Globus pallidus (tissue), 1 donor: Measurements from ENCODE around the gene ARHGAP15.

Experiments used
- DNase-seq: peaks from one replicate; pipeline ENCODE4 v3.0.0-alpha.2; 2015; ENCODE audit warnings: low spot score

Gene ARHGAP15

GRCh38 chr2:143726151-143726845, 597.1 kb downstream of the ARHGAP15 start:
- no peak for DNase-seq

DNA sequence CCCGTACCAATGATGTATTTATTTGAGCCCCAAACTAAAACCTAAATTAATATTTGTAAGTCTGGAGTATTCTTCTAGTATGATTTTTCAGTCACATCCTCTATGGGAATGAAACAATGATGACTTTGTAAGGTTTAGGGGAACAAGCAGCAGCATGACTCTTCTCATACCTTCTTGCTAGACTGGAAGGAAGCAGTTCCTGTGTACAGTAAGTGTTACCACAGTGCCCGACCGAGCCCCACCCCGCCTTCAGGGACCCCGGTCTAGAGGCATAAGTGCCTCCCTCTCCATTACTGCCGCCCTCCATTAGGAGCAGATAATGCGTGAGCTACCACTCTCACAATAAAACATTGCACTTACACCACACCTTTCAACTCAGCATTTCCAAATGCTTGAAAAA, 599.3 kb downstream of the ARHGAP15 start:
- no peak for DNase-seq

DNA sequence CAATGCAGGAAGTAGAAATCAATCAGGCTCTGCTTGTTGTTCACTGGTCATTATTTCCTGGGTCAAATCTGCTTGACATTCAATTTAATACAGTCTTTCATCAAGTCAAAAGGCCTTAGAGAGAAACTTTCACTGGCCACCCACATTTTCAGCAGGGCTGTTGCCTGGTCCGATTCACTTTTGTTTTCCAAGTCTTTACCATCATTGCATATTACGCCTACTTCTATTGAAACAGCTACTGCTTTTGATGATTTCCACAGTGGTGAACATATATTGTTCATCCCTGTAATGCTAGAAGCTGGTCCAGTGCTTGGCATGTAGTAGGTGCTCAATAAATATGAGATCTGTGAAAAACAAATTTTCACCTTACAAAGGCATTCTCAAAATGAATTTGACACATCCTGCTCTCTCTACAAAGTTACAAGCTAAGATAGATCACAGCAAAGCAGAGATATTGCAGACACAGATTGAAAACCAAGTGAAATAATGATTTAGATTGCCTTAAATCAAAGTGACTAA, 600.1 kb downstream of the ARHGAP15 start:
- DNase-seq, result no peak

DNA sequence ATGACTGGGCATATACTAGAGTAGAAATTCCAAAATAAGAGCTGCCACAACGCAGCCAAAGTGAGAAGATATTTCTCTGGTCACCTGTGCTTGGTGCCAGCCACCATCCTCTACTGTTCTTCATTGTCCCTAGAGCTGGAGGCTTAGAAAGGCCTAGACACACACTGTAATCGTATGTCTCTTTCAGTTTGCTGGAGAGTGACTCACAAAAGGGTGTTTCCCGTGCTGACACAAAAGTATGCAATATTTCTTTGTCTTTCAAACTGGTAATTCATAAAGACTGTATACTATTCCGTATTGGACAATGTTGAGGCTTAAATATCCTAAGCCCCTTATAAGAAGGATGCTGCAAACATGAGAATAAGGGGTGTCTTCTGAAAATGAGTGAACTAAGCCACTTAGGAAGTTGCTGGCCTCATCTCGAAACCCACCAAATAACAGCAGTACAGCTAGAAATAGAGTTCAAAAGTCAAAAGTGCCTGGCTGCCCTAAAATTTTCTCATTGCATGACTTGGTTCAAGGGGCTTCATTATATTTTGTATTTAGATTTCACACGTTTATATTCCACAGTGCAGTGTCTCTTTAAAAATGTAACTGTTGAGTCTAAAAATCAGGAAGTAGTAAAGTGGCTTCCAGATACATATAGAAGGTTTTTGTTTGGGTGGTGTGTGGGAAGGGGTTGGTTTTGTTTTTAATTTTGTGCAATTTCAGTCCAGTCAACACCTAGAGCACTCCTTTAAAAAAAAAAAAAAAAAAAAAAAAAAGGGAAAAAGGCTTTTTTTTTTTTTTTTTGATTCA, 601.1 kb downstream of the ARHGAP15 start:
- DNase-seq, result no peak

- no peak for DNase-seq
Observed at GRCh38 chr2:143730953-143731260, 601.7 kb downstream of the ARHGAP15 start.

DNA sequence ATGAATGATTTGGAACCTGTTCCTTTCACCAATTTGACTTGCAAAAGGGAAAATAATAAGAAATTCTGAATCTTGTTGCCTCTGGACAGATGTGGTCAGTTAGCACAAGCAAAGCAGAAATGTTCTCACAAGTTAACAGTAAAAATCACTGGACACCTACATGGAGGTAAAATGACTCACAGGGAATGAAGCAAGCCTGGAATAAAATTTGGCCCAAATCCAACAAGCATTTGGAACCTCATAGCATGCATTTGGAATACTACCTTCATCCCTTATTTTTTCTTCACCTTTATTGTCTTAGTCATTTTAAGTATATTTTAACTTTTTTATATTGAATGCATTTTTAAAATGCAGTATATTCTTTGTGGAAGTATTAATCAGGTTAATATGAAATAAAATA, 602.9 kb downstream of the ARHGAP15 start:
- no peak for DNase-seq

DNA sequence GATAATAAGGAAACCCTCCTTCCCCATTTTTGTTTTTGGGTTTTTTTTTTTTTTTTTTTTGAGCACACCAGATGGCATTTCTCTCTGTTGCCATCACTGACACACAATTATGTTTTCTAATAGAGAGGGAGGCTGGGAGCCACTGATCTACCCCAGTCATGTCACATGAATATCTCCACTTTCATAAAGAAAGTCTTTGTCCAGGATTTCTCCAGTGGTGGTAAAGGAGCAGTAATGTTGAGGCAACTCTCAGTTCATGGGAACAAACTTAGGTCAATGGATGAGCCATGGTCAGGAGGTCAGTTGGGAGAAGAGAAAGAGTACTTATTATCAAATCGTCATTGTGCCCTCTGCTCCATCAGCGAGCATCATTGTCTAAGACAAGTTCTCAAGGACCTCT, 603.7 kb downstream of the ARHGAP15 start:
- peak; percentile 34 for DNase-seq

DNA sequence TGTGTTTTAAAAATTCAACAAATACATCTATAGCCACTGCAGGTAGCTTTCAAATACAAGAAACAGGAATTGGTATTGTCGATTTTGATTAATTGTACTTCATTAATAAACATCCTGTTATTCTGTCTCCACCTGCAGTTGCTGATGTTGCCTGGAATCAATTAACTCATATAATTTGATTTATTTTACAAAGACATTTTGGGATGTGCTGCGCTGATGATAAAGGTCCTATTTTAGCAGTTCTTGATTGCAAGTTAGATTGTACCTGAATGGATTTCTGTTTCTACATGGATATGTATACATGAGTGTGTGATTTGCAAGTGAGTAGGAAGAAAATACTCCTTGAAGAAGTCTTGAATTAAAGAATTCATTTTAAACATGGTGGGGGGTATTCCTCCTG, 605.3 kb downstream of the ARHGAP15 start:
- no peak for DNase-seq

DNA sequence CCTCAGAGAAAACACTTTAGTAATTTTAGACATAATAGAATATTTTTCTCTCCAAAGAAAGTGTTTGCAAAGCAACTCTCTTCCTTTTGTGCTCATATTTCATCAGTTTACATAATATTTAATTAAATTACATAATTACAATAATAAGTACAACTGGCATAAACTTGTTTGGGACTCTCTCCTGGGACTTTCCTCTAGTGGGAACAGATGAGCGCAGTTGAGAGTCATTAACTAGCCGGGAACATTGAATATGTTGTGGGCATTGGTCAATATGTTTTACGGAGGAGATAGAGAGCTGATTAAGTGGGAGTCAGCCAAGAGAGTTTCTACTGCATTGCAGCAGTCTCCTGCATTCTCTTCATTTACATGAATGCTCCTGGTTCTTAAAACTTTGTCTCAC, 607.7 kb downstream of the ARHGAP15 start:
- DNase-seq, result no peak

GRCh38 chr2:143740431-143740830, 611.2 kb downstream of the ARHGAP15 start:
- no peak for DNase-seq

DNA sequence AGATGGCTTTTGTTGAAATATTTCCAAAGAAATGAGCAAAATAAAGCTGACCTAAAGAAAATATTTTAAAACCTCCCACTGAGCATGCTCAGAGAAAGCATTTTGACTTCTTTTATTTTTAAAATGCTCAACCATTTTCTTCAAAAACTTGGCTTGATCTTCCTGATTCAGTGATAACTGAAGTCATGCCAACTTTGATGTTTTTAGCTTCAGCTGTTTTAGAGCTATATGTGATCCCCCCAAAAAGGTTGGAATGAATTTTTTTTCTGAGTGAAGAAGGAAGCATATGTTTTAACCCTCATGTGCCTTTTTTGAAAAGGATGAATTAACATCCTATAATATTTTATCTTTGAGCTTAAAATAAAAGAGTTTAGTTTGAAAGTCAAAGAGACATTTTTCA, 612.0 kb downstream of the ARHGAP15 start:
- DNase-seq, result no peak

- DNase-seq, result no peak
Observed at GRCh38 chr2:143742581-143742980, 613.4 kb downstream of the ARHGAP15 start.

DNA sequence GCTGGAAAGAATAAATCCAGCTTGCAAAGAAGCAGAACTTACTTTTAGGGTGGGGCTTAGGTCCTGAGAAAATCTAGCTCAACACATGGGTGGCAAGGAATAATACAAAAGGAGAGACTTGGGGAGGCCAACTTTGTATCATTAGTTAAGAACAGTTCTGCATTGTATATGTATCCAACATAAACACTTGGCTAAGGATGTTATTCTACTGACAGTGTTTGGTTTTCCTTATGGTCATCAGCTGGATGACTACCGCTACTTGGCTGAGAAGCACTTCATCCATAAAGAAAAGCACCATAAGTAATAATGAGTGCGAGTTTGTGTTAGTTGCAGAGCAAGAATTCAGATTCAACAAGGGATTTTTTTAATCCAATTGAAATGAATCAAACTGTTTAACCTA, 614.9 kb downstream of the ARHGAP15 start:
- DNase-seq, result no peak

- DNase-seq, result no peak
Observed at GRCh38 chr2:143745060-143745459, 615.8 kb downstream of the ARHGAP15 start.

- no peak for DNase-seq
Observed at GRCh38 chr2:143754742-143755141, 625.5 kb downstream of the ARHGAP15 start.

DNA sequence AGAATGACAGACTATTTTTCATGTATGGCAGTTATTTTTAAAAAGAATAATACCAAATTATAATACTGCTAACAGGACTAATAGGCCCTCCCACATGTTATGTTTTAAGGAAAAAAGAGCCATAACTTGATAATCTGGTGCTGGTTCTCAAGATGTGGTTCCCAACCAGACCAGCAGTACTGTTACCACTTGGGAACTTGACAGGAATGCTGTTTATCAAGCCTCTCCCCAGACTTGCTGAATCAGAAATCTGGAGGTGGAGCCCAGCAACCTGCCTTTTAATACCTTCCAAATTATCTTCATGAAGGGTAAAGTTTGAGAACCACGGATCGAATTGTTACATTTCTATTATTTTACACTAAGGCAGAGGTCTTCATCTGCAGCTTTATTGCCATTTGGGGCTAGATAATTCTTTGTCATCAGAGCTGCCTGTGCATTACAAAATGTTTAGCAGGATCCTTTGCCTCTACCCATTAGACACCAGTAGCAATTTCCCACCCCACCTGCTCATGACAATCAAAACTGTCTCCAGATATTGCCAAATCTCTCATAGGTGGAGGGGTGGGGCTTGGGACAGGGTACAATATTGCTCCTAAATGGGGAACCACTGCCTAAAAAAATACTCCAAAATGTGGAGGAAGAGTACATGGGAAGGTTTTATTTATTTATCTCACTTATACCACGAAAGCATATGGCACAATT, 629.6 kb downstream of the ARHGAP15 start:
- DNase-seq, result no peak

- DNase-seq, result no peak
Observed at GRCh38 chr2:143759455-143759854, 630.2 kb downstream of the ARHGAP15 start.

- DNase-seq, result no peak
Observed at GRCh38 chr2:143762176-143762928, 633.1 kb downstream of the ARHGAP15 start.

GRCh38 chr2:143764261-143764660, 635.0 kb downstream of the ARHGAP15 start:
- no peak for DNase-seq

GRCh38 chr2:143764706-143765105, 635.5 kb downstream of the ARHGAP15 start:
- DNase-seq, result no peak

- DNase-seq, result no peak
Observed at GRCh38 chr2:143768991-143769390, 639.8 kb downstream of the ARHGAP15 start.

- DNase-seq, result peak; percentile 2
Observed at GRCh38 chr2:143771939-143772338, 642.7 kb downstream of the ARHGAP15 start.
